H1 (cell line): Measurements from ENCODE around the gene KRT34. TPM values are rescaled to one million over a fixed set of nuclear protein-coding genes. Genes with fewer than 3 reads are reported as not detected.

Experiments
- CTCF ChIA-PET: fragments of 300-600 bp; sonication (Branson Sonifier 250); formaldehyde crosslinking; loops from one replicate; lab custom pipeline; 2021; ENCODE audit not compliant: partially characterized antibody; lab: Charles Lee
- POLR2A ChIA-PET: fragments of 300-600 bp; sonication (Branson Sonifier 250); formaldehyde crosslinking; loops from one replicate; lab custom pipeline; 2021; ENCODE audit warnings: inconsistent platforms; ENCODE audit not compliant: partially characterized antibody; lab: Charles Lee
- DNase-seq, 2 experiments: peaks; one replicate each; pipeline versions ENCODE4 v3.0.0 to v3.0.0-alpha.2; 2010 to 2022; ENCODE audit warnings: low spot score in 2 of 2, low read depth in 1 of 2, mixed read lengths in 1 of 2
- FAIRE-seq: peaks from 2 replicates; lab custom pipeline; 2011; peaks lifted over from hg19 to GRCh38; lab: Jason Lieb, UNC
- H2AFZ ChIP-seq: 2 replicates; pipeline ENCODE4 v1.8.1; 2012; ENCODE audit warnings: low read length, inconsistent platforms
- H2AK5ac ChIP-seq: 2 replicates; pipeline ENCODE4 v1.6.1; 2013; ENCODE audit warnings: low read depth, low read length
- H2BK120ac ChIP-seq: replicated peaks from 2 replicates; pipeline ENCODE3; 2013; ENCODE audit warnings: low read depth, low read length, inconsistent platforms
- H2BK12ac ChIP-seq: 2 replicates; pipeline ENCODE4 v1.6.1; 2013; ENCODE audit warnings: low read depth, low read length
- H2BK15ac ChIP-seq: 2 replicates; pipeline ENCODE4 v1.6.1; 2013; ENCODE audit warnings: low read length
- H2BK20ac ChIP-seq: 2 replicates; pipeline ENCODE4 v1.6.1; 2013; ENCODE audit warnings: low read length
- H2BK5ac ChIP-seq: 2 replicates; pipeline ENCODE4 v1.6.1; 2013; ENCODE audit warnings: low read depth, low read length
- H3K14ac ChIP-seq: 2 replicates; pipeline ENCODE4 v1.6.1; 2013; ENCODE audit warnings: inconsistent platforms; ENCODE audit not compliant: insufficient read length
- H3K18ac ChIP-seq: 2 replicates; pipeline ENCODE4 v1.6.1; 2013; ENCODE audit warnings: low read length; ENCODE audit errors: extremely low read depth
- H3K23ac ChIP-seq: 2 replicates; pipeline ENCODE4 v1.6.1; 2013; ENCODE audit warnings: inconsistent platforms; ENCODE audit not compliant: insufficient read length
- H3K23me2 ChIP-seq: 2 replicates; pipeline ENCODE4 v1.6.1; 2013; ENCODE audit warnings: low read depth, low read length
- H3K27ac ChIP-seq: 2 replicates; pipeline ENCODE4 v1.6.1; 2011; ENCODE audit warnings: low read depth, low read length, inconsistent platforms
- H3K27me3 ChIP-seq, 4 experiments: replicated peaks in 1 of 4; 1 replicate in 1 of 4; 2 replicates in 3 of 4; pipeline versions ENCODE4 v1.6.1 to v1.8.1; 2011 to 2013; ENCODE audit warnings: low read length in 3 of 4, mild to moderate bottlenecking in 3 of 4, inconsistent platforms in 2 of 4, mixed read lengths in 2 of 4, moderate library complexity in 1 of 4; ENCODE audit not compliant: control insufficient read depth in 3 of 4, insufficient read depth in 3 of 4; ENCODE audit errors: extremely low read depth in 1 of 4
- H3K36me3 ChIP-seq, 4 experiments: 2 replicates each; pipeline versions ENCODE4 v1.6.1 to v1.8.1; 2011 to 2013; ENCODE audit warnings: mild to moderate bottlenecking in 4 of 4, low read length in 3 of 4, moderate library complexity in 2 of 4, control low read depth in 1 of 4, inconsistent platforms in 1 of 4; ENCODE audit not compliant: insufficient read depth in 4 of 4, control insufficient read depth in 2 of 4
- H3K4ac ChIP-seq: replicated peaks from 2 replicates; pipeline ENCODE3; 2013; ENCODE audit warnings: low read length, low read depth, mixed read lengths, inconsistent platforms; ENCODE audit not compliant: insufficient read length
- H3K4me1 ChIP-seq, 4 experiments: replicated peaks in 1 of 4; 1 replicate in 1 of 4; 2 replicates in 3 of 4; pipeline versions ENCODE4 v1.6.1 to v1.8.1; 2011 to 2013; ENCODE audit warnings: low read length in 3 of 4, inconsistent platforms in 2 of 4, mixed read lengths in 1 of 4; ENCODE audit not compliant: insufficient read depth in 4 of 4, control insufficient read depth in 3 of 4
- H3K4me2 ChIP-seq, 2 experiments: 2 replicates each; pipeline versions ENCODE4 v1.6.1 to v1.8.1; 2011 to 2013; ENCODE audit warnings: low read depth in 2 of 2, low read length in 2 of 2, control low read depth in 1 of 2, inconsistent platforms in 1 of 2, mild to moderate bottlenecking in 1 of 2; ENCODE audit not compliant: insufficient read depth in 1 of 2
- H3K4me3 ChIP-seq, 4 experiments: fragments of 200-600, 300-600 bp in 1 of 4; sonication (generic), shearing (Covaris generic), sonication (Bioruptor Twin) in 1 of 4; 2 replicates each; pipeline versions ENCODE4 v1.5.1 to v1.8.1; 2011 to 2016; ENCODE audit warnings: low read length in 4 of 4, low read depth in 3 of 4, control low read depth in 2 of 4, inconsistent platforms in 2 of 4, mild to moderate bottlenecking in 2 of 4, mixed read lengths in 1 of 4, moderate library complexity in 1 of 4; ENCODE audit not compliant: insufficient read depth in 2 of 4; ENCODE audit errors: extremely low read depth in 1 of 4
- H3K56ac ChIP-seq: replicated peaks from 2 replicates; pipeline ENCODE3; 2013; ENCODE audit warnings: low read depth, mild to moderate bottlenecking, mixed read lengths, low read length, inconsistent platforms; ENCODE audit not compliant: insufficient read length
- H3K79me1 ChIP-seq: 2 replicates; pipeline ENCODE4 v1.6.1; 2013; ENCODE audit warnings: low read depth, low read length, control low read depth
- H3K79me2 ChIP-seq, 2 experiments: 2 replicates each; pipeline versions ENCODE4 v1.6.1 to v1.8.1; 2012 to 2013; ENCODE audit warnings: low read length in 2 of 2, mild to moderate bottlenecking in 2 of 2, inconsistent platforms in 1 of 2; ENCODE audit not compliant: insufficient read depth in 2 of 2, control insufficient read depth in 1 of 2
- H3K9ac ChIP-seq, 4 experiments: replicated peaks in 1 of 4; 1 replicate in 1 of 4; 2 replicates in 3 of 4; pipeline versions ENCODE4 v1.6.1 to v1.8.1; 2011 to 2013; ENCODE audit warnings: low read depth in 3 of 4, low read length in 3 of 4, control low read depth in 2 of 4, mild to moderate bottlenecking in 2 of 4, moderate library complexity in 2 of 4, inconsistent platforms in 1 of 4; ENCODE audit errors: extremely low read depth in 1 of 4
- H3K9me3 ChIP-seq, 2 experiments: 2 replicates each; pipeline versions ENCODE4 v1.6.1 to v1.8.1; 2012 to 2013; ENCODE audit warnings: mild to moderate bottlenecking in 2 of 2, moderate library complexity in 2 of 2, control low read depth in 1 of 2, inconsistent platforms in 1 of 2, low read depth in 1 of 2, low read length in 1 of 2, mixed read lengths in 1 of 2; ENCODE audit not compliant: insufficient read depth in 2 of 2
- H4K20me1 ChIP-seq, 2 experiments: replicated peaks in 1 of 2; 2 replicates each; pipeline versions ENCODE3 to v1.8.1; 2011 to 2013; ENCODE audit warnings: inconsistent platforms in 2 of 2, low read length in 2 of 2, mild to moderate bottlenecking in 1 of 2; ENCODE audit not compliant: insufficient read depth in 2 of 2, control insufficient read depth in 1 of 2
- H4K5ac ChIP-seq: 2 replicates; pipeline ENCODE4 v1.6.1; 2013; ENCODE audit warnings: low read length, low read depth, mixed read lengths, inconsistent platforms; ENCODE audit not compliant: insufficient read length
- H4K8ac ChIP-seq: 2 replicates; pipeline ENCODE4 v1.8.0; 2013; ENCODE audit warnings: mild to moderate bottlenecking, moderate library complexity, low read length, inconsistent platforms; ENCODE audit not compliant: insufficient read depth; ENCODE audit errors: extremely low read depth
- H4K91ac ChIP-seq: replicated peaks from 2 replicates; pipeline ENCODE3; 2013; ENCODE audit warnings: low read length, mixed read lengths, inconsistent platforms; ENCODE audit not compliant: insufficient read length
- CHD1 ChIP-seq: IDR thresholded peaks from 2 replicates; pipeline ENCODE4 v1.6.1; 2012; ENCODE audit warnings: low read depth, low read length, improper control_type of control experiment
- GABPA ChIP-seq: IDR thresholded peaks from 2 replicates; pipeline ENCODE4 v1.6.1; 2011; ENCODE audit warnings: mild to moderate bottlenecking, low read length, moderate library complexity, borderline replicate concordance; ENCODE audit not compliant: insufficient read depth
- KDM5A ChIP-seq: fragments of 200-600 bp; IDR thresholded peaks from 2 replicates; pipeline ENCODE4 v1.7.1; 2012; ENCODE audit warnings: mild to moderate bottlenecking, low read length, inconsistent platforms, mixed read lengths
- NRF1 ChIP-seq: IDR thresholded peaks from 2 replicates; pipeline ENCODE4 v1.6.1; 2011; ENCODE audit warnings: mild to moderate bottlenecking, low read depth, low read length, improper control_type of control experiment
- RAD21 ChIP-seq, 2 experiments: IDR thresholded peaks in 1 of 2; conservative IDR thresholded peaks in 1 of 2; 2 replicates each; pipeline ENCODE4 v1.6.1; 2011; ENCODE audit warnings: low read depth in 2 of 2, low read length in 2 of 2, improper control_type of control experiment in 1 of 2, inconsistent platforms in 1 of 2, mild to moderate bottlenecking in 1 of 2, moderate library complexity in 1 of 2
- RBBP5 ChIP-seq: IDR thresholded peaks from 2 replicates; pipeline ENCODE4 v1.7.1; 2012; ENCODE audit warnings: low read depth, mild to moderate bottlenecking, inconsistent platforms, low read length, moderate library complexity, borderline replicate concordance
- TCF12 ChIP-seq: IDR thresholded peaks from 2 replicates; pipeline ENCODE4 v1.6.1; 2011; ENCODE audit warnings: low read depth, mild to moderate bottlenecking, low read length
- WGBS, 2 experiments: shearing (Covaris generic) in 1 of 2; methylation state at CpG; one replicate each; pipeline versions ENCODE4 v1.1.6 to v1.1.7; 2013 to 2015; ENCODE audit warnings: low lambda C conversion rate in 2 of 2, mixed read lengths in 2 of 2, inconsistent platforms in 1 of 2, low coverage in 1 of 2, missing lambda C conversion rate in 1 of 2; ENCODE audit not compliant: insufficient replicate concordance in 2 of 2, insufficient coverage in 1 of 2, insufficient read length in 1 of 2; ENCODE audit errors: extremely low coverage in 1 of 2, missing lambda C conversion rate in 1 of 2; 5-methylcytosine and 5-hydroxymethylcytosine counted together
- polyA plus RNA-seq, 7 experiments: library from polyadenylated mRNA; depleted of rRNA in 3 of 7; stranded (reverse) in 5 of 7; unstranded in 2 of 7; fragments of >200 nt in 5 of 7; fragments of 200-250 nt in 2 of 7; gene quantifications; 1 replicate in 5 of 7; 2 replicates in 1 of 7; 4 replicates in 1 of 7; pipeline versions ENCODE4 v1.2.1 to v1.2.3, GENCODE V29; 2011 to 2013; ENCODE audit warnings: missing spikeins in 2 of 7, mixed read lengths in 2 of 7
- total RNA-seq: library from RNA; stranded (reverse); fragmentation: NEBNext Ultra II Directional; extraction: Animal tissue kit (Norgen Biotek cat#: 25700); gene quantifications from 2 replicates; pipeline ENCODE4 v1.2.1, GENCODE V29; 2021

The KRT34 gene
- total and polyA plus RNA-seq, 2 of the 8 experiments (the other 6 are each of a cell fraction or from before 2014, with no cell fraction given) = not detected

- Histone ChIP-seq H3K27me3 (no peaks in the 10 kb centered on the region), H3K79me2 (no peaks in the 10 kb centered on the region), H3K36me3 (no peaks in the 10 kb centered on the region), H3K4ac (no peak overlapping the region), H3K23ac (no peak overlapping the region), H3K27ac (no peak overlapping the region), H2AK5ac (no peak overlapping the region), H3K79me1 (no peaks in the 10 kb centered on the region), H3K23me2 (peaks cover 1% of the 10 kb centered on the region; the same call in 1 of the 2 replicates), H2BK12ac (no peak overlapping the region), H3K4me1 (no peaks in the 10 kb centered on the region), H3K56ac (no peak overlapping the region), H3K18ac (no peak overlapping the region), H3K9me3 (no peaks in the 10 kb centered on the region), H4K20me1 (no peaks in the 10 kb centered on the region), H3K14ac (no peak overlapping the region), H2BK15ac (no peak overlapping the region), H2BK20ac (no peak overlapping the region), H3K9ac (no peak overlapping the region), H3K4me2 (no peak overlapping the region), H4K91ac (no peak overlapping the region)
- no peak for DNase-seq
- ChIA-PET POLR2A (interaction anchor here (0.5 kb wide), 2 partner anchors 297 to 560 kb away, joined by 3 to 6 read pairs; no protein-coding TSS in a partner anchor), CTCF (interaction anchor here (0.6 to 1.0 kb wide), 2 partner anchors 18 to 509 kb away, joined by 3 read pairs; no protein-coding TSS in a partner anchor)
- WGBS, 2 experiments = 89% methylated on average over 10 of the region's 10 CpGs; no CpG with 5 or more reads in 1 of the 2 experiments
- TF ChIP-seq CHD1 (no peak), GABPA (no peak), RBBP5 (no peak), KDM5A (no peak), TCF12 (no peak), RAD21 (IDR thresholded peaks at IDR 0.05 in 1 of 2, conservative IDR thresholded peaks at IDR 0.05 in 1 of 2; ENCODE audit: low read depth in 2 of 2, low read length in 2 of 2) (no peak), NRF1 (no peak)
- TF ChIP-seq, all 59 proteins: peak for 0
- no peak for FAIRE-seq
- no peak overlapping the region for H4K5ac ChIP-seq
- H4K8ac ChIP-seq = no peak overlapping the region
- H3K4me3 ChIP-seq = no peak overlapping the region
- no peak overlapping the region for H2BK5ac ChIP-seq
- H2AFZ ChIP-seq = no peak overlapping the region
- H2BK120ac ChIP-seq = no peak overlapping the region
These were observed 14.6 kb downstream of the KRT34 start for GRCh38 chr17:41367426-41368075.
